CD1c-positive myeloid dendritic cell (primary cell): Measurements from ENCODE around the gene ATCAY.

Source experiments
- DNase-seq: peaks from one replicate; pipeline ENCODE4 v3.0.0-alpha.2; 2016; ENCODE audit errors: extremely low spot score

Gene ATCAY, protein sequence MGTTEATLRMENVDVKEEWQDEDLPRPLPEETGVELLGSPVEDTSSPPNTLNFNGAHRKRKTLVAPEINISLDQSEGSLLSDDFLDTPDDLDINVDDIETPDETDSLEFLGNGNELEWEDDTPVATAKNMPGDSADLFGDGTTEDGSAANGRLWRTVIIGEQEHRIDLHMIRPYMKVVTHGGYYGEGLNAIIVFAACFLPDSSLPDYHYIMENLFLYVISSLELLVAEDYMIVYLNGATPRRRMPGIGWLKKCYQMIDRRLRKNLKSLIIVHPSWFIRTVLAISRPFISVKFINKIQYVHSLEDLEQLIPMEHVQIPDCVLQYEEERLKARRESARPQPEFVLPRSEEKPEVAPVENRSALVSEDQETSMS

DNA sequence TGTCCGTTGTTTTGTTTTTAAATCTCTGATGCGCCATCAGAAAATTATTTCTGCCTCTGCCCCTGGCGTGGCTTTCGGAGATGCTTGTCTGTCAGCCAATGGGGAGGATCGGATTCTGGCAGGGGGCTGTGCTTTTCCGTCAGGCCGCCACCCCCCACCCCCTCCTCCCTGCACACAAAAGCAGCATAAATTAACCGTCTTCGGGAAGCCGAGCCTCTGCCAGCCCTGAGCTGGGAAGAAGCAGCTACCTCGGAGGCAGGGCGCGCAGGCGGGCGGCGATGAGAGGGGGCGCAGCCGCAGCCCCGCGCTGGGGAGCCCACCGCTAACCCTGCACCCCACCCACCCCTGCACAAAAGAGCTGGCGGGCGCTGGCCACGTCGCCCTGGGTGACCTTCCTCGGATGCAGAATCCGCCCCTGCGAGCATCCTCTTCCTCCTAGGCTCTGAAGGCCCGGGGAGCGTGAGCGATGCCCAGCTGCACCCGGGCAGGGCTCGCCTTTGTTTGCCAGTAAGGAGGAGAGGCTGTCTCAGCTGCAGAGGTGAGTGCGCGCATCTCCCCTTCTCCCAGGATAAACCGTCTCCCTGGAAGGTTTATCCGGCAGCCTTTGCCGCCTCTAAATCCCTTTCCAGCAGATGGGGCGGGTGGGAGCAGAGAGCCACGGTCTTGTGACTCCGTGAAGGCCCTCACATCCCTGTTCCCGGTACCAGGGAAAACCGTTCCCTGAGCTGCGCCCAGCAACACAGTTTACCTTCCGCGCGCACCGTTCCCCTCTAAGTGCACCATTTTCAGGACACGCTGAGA lies at the start of gene ATCAY:
ATCAY (plus strand) TSS at position 215 of the 801 bp plus-strand sequence. CDS start 5,083 bp downstream, outside the sequence.
- no peak for DNase-seq

DNA sequence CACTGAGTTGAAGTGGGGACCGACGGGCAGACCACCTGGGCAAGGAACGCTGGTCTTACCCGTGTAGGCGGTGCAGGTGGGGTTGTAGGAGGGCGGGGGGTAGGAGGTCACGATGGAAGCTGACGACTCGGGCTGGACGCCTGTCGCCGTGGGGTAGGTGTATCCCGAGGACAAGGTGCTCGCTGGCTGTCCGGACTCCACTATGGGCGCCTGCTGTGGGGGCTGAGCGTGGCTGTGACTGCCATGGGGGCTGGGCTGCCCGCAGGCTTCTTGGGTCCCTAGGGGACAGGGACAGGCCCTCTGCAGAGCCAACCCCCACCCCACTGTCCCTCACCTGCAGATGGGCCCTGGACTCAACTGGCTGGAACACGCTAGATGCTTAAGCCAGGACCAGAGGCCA lies 48.9 kb upstream of the ATCAY start:
- no peak for DNase-seq

DNA sequence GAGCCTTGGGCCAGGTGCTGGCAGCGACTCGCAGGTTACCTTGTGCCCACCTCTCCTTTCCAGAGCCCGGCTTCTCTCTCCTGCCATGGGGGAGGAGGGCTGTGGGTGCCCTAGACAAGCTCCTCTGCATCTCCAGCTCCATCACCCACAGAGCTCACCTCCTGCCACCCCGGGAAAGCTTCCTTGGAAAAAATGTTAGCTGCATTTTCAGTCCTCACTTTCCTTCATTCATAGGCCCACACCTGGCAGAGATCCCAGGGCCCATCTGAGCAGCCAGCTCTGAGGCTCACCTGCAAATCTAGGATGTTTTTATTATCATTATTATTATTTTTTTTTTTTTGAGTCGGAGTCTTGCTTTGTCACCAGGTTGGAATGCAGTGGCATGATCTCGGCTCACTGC lies 48.5 kb upstream of the ATCAY start:
- no peak for DNase-seq

DNA sequence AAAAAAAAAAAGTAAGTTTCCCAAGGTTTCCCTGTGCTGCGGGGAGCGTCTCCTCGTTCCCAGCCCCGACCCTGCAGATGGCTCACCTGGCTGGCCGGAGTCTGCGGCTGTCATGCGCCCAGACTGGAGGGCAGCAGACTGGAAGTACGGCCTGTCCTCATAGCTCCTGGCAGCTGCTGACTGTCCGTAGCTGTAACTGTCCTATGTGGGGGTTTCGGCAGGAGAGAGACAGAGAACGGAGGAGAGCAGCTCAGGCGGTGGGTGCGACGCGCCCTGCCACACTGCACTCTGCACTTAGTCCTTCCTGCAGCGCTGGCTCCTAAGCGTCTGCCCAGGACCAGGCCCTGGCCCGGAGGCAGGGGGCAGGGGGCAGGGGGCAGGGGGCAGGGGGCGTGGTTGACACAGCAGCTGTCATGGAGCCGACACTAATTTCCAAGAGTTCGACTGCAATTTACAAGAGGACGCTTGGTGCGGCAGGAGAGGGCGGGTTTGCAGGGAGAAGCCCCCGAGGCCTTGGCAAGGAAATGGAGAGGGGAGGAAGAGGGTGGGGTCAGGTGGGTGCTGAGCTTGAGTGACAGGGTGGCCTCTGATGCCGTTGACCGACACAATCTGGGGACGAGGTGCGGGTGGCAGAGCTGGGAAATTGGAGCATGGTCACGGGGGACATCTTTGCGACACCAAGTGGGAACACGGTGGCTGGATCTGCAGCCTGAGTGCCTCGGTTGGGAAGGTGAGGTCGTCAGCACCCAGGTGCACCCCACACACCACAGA lies 46.7 kb upstream of the ATCAY start:
- DNase-seq = no peak

DNA sequence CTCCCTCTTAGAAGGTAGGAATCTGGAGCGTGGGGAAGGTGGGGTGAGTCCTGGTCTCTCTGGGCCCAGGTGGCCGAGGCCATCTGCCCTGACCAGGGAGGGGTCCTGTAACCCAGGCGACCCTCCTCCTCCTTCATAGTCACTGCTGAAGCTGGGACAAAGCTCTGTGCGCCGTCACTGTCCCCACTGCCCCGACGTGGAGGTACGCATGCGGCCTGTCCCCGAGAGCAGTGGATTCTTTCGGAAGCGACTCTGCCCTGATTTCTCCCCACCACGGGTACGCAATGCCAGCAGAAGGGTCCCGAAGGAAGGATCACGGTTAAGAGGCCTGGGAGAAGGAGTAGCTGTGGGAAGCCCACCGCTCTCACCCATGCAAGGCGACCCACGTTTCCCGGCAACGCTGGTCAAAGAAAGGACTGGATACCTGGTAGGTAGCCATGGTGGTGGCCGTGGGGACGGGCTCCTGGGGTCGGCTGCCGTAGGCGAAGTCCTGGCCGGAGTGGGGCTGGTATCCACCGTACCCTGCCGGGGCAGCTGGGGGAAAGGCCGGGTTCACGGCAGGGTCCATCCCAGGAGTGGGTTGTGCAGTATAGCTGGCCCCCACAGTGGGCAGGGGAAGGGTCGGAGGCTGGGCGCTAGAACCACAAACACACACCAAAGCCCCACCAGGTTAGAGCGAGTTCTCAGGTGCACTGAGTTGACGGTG lies 46.0 kb upstream of the ATCAY start:
- no peak for DNase-seq

DNA sequence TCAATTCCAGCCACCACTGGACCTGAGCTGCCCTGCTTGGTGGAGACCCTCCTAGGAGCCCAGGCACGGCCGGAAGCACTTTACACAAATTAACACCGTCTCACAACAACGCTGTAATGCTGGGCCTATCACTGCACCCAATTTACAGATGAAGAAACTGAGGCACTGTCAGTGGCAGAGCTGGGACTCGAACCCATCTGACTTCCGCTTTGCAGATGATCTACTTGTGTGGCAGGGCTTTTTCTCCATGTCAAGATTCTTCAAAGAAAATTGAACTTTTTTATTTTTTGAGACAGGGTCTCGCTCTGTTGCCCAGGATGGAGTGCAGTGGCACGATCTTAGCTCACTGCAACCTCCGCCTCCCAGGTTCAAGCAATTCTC lies 45.4 kb upstream of the ATCAY start:
- DNase-seq = no peak

DNA sequence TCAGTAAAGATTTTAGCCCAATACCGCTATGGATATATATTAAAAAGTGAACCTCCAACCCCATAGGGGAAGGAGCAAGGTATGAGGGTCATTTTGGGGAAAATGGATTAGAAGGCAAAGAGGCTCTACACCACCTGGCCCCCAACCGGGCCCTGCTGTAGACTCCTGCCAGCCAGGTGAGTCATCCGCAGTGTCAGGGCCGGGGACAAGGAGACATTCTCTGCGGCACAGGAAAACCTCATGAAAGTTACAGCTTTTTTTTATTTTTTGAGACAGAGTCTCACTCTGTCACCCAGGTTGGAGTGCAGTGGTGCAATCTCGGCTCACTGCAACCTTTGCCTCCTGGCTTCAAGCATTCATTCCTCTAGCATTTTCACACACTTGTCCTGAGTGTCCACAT lies 43.6 kb upstream of the ATCAY start:
- no peak for DNase-seq

DNA sequence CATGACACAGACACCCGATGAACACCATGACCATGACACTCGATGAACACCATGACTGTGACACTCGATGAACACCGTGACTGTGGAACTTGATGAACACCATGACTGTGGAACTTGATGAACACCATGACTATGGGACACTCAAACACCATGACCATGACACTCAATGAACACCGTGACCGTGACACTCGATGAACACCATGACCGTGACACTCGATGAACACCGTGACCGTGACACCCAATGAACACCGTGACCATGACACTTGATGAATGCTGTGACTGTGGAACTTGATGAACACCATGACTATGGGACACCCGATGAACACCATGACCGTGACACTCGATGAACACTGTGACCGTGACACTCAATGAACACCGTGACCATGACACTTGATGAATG lies 43.2 kb upstream of the ATCAY start:
- no peak for DNase-seq

DNA sequence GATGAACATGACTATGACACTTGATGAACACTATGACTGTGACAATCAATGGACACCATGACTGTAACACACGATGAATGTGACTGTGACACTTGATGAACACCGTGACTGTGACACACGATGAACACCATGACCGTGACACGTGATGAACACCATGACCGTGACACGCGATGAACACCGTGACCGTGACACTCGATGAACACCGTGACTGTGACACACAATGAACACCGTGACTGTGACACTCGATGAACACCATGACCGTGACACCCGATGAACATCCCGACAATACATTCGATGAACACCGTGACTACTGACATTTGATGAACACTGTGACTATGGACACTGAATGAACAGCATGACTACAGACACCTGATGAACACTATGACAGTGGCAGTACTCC lies 42.6 kb upstream of the ATCAY start:
- DNase-seq = no peak

DNA sequence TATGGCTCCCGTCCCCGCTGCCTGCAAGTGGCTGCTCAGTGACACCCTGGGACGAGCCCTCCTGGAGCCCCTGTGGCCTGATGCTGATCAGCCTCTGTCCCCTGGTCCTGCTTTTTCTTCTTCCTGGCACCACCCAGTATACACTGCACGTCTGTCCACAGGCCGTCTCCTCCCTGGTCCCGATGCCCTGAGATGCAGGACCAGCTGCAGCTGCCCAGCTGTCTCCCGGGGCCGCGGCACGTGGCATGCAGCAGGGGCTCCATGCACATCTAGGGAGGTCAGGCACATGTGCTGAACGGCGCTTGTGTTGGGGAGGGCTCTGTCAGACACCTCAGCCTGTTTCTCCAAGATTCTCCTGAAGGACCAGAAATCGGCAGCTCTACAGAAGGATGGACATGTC lies 41.8 kb upstream of the ATCAY start:
- no peak for DNase-seq

DNA sequence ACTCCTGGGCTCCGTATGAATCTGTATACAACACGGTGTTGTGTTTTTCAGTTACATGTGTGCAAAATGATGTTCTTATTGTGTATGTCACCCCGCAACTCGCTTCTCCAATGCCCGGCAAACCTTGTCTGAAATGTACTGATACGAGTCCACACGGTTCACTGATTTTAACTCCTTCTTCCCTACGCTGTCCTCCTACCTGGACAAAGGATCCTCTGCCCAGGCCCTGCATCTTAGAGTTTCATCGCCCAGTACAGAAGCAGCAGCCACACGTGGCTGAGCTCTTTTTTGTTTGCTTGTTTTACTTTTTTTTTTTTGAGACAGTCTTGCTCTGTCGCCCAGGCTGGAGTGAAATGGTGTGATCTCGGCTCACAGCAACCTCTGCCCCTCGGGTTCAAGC lies 40.5 kb upstream of the ATCAY start:
- no peak for DNase-seq

DNA sequence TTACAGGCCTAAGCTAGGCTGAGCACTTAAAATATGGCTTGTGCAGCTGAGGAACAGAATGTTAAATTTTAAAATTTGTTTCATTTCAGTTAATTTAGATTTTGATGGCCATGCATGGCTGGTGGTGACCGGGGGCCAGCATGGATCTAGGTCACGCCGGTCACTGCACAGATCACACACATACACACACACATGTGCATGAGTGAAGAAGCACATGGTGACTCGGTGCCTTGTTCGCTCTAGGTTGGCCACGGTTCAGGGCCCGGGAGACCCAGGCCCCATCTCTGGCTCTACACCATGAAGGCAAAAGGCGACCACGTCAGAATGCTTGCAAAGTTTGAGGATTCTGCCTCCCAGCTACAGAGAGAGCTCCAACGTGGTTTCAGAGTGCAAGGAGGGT lies 39.7 kb upstream of the ATCAY start:
- no peak for DNase-seq

DNA sequence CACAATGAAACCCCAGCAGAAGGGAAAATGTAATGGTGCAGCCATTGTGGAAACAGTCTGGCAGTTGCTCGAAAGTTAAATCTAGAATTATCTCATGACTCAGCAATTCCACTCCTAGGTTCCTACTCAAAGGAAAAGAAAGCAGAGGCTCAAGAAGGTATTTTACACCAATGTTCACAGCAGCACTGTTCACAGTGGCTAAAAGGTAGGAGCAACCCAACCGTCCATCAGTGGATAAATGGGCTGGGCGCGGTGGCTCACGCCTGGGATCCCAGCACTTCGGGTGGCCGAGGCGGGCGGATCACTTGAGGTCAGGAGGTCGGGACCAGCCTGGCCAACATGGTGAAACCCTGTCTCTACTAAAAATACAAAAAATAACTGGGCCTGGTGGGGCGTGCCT lies 37.5 kb upstream of the ATCAY start:
- DNase-seq = no peak

DNA sequence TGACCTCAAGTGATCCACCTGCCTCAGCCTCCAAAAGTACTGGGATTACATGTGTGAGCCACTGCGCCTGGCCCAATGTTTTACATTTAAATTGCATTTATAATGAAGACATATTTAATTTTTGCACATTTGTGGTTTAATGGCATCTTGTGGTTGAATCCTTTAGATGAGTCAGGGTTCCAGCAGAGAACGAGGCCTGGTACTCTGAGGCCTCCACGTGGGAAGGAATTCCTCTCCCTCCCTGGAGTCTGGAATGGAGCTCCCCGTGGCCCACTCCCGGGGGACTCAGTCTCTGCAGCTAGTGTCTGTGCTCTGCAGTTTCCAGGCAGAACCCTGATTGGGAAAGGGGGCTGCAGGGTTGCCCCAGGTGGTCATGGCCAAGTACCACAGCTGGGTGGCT lies 35.9 kb upstream of the ATCAY start:
- no peak for DNase-seq

DNA sequence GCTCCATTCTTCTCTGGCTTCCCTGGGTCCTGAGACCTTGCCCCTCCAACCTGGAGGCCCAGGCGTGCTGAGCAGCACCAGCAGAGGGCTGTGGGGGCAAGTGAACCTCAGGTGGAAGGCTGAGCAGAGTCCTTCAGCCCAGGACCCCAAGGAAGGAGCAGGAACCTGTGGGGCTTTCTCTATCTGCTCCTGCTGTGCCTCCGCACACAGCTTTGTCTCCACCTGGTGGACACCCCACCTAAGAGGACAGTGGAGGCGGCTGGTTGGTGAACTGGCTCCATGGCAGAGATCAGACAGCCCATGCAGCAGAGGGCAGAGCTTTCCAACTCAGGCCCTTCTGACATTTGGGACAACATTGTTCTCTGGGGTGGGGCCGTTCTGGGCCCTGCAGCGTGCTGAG lies 31.4 kb upstream of the ATCAY start:
- DNase-seq = peak; percentile 42

DNA sequence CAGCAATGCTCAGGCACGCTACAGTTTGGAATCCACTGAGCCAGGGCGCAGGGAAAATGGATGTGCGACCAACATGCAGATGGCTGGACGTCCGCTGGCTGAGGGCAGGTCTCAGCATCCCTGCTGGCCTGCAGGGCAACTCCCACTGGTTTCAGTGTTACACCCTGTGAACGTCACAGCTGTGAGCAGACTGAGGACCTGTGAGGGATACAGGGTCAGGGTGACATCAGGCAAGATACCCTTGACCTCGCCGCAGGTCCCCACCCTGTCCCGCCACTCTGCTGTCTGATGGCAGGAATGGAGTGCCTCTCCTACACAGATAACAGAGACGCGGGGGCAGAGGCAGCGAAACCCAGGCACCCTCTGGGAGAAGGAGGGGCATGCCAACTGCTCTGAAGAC lies 30.7 kb upstream of the ATCAY start:
- DNase-seq = no peak

DNA sequence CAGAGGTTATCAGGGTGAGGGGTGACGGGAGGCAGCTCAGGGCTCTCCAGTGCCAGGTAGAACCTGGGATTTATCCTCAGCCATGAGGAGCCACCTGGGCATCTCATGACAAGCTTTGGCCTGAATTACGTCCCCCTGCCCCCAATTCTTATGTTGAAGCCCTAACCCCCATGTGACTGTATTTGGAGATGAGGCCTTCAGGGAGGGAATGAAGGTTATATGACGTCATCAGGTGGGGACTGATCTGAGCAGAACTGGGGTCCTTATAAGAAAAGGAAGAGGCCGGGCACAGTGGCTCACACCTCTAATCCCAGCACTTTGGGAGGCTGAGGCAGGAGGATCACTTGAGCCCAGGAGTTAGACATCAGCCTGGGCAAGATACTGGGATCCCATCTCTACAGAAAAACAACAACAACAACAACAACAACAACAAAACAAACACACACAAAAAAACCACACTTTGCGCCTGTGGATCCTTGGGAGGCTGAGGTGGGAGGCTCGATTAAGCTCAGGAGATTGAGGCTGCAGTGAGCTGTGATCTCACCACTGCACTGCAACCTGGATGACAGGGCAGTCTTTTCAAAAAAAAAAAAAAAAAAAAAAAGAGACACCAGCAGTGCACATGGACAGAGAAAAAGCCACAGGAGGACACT lies 30.0 kb upstream of the ATCAY start:
- no peak for DNase-seq

DNA sequence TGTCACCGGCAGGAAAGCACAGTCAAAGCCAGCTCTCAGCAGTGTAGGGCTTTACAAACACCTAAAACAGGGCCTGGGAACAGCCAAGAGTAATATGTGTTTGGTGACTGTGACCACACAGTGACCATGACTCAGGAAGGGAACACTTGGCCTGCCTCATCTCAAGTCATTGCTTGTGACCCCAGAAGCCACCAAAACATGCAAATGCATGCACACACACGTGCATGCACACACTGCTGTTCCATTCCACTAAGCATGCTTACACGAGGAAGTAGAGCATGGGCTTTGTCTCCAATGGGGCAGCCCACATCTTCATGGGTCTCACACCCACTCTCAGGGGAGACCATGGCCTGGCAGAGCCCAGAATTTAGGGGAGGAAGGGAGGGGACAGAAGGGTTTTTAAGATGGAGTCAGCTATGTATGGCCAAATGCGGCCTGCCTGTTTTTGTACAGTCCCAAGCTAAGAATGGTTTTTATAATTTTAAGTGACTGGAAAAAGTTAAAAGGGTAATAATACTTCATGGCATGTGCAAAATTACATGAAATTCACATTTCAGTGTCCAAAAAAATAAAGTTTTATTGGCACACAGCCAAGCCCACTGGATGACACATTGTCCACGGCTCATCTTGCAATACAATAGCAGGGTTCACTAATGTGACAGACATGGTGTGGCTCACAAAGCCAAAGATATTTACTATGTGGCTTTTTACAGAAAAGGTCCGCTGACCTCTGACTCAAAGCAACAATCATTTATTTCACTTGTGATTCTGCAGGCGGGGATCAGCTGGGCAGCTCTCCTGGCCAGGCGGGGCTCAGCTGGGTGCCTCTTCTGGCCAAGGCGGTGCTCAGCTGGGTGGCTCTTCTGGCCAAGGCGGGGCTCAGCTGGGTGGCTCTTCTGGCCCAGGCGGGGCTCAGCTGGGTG lies 29.0 kb upstream of the ATCAY start:
- DNase-seq = no peak

DNA sequence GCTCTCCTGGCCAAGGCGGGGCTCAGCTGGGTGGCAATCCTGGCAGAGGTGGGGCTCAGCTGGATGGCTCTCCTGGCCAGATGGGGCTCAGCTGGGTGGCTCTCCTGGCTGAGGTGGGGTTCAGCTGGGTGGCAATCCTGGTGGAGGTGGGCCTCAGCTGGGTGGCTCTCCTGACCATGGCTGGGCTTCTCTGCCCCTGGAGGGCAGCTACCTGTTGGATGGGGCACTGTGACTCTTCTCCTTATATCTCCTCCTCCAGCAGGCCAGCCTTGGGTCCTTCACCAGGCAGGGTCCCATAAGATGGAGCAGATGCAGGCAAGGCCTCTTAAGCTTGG lies 28.3 kb upstream of the ATCAY start:
- no peak for DNase-seq

DNA sequence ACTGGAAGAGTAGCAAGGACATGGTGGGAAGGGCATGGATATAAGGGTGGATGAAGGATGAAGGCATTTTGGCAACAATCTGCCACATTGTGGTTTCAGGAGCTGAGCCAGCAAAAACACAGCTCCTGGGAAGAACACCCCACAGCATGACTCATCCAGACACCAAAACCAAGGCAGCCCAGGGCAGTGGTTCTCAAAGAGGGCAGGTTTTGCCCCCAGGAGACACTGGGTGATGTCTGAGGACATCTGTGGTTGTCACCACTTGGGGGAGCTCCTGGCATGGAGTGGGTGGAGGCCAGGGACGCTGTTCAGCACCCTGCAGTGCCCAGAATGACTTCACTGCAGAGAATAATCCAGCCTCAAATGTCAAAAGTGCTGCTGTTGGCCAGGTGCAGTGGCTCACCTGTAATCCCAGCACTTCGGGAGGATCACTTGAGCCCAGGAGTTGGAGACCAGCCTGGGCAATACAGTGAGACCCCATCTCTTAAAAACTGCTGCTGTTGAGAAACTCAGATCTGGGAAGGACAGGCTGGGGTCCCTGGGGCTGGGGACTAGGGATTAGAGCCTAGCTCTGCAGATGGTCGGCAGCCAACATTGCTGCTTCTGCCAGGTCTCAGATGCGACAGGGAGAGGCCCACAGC lies 27.8 kb upstream of the ATCAY start:
- peak; percentile 37 for DNase-seq
